ENCODE results near the gene IKZF2. TPM values are rescaled to one million over a fixed set of nuclear protein-coding genes. Genes with fewer than 3 reads are reported as not detected.

The IKZF2 gene
- total and polyA plus RNA-seq, 2 donors (not counting 3 experiments of a cell fraction or from before 2014, with no cell fraction given) = 0.08 to 0.46 TPM

DNA sequence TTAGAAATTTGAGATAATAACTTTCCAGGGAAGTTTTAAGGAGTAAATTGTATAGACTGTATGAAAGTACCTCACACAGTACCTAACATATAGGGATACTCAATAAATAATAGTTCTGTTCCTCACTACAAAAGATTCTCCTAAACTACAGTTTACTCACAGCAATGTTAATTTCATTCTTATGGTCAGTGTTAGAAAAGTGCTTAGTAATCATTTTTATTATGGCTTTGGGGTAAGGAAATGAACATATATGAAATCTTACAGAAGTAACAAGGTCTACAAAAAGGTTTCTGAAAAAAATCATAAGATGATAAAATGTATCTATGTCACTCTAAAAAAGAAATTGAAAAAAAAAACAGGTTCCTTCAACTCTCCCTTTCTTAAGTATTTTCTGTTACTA, 67.2 kb downstream of the IKZF2 start:
- Histone ChIP-seq H2AFZ (ENCODE audit: low read depth, low read length) (no peak overlapping the region), H3K79me2 (ENCODE audit: control insufficient read depth, insufficient read depth, low read length) (no peaks in the 10 kb centered on the region), H3K27me3 (ENCODE audit: control insufficient read depth in 2 of 2, insufficient read depth in 2 of 2, low read length in 2 of 2) (no peaks in the 10 kb centered on the region), H3K9me3 (replicated peaks; ENCODE audit: control insufficient read depth, insufficient read depth, low read length) (no peaks in the 10 kb centered on the region), H4K20me1 (replicated peaks; ENCODE audit: control insufficient read depth, extremely low read depth, insufficient read depth, low read length) (no peaks in the 10 kb centered on the region), H3K4me3 (replicated peaks in 1 of 3; ENCODE audit: insufficient read depth in 1 of 3, low read depth in 1 of 3, low read length in 3 of 3) (no peak overlapping the region), H3K9me1 (replicated peaks; ENCODE audit: control insufficient read depth, extremely low read depth, insufficient read depth, low read length) (no peaks in the 10 kb centered on the region), H3K4me2 (ENCODE audit: insufficient read depth, low read length) (no peak overlapping the region), H3K4me1 (ENCODE audit: control insufficient read depth, extremely low read depth, insufficient read depth, low read length) (no peaks in the 10 kb centered on the region), H3K27ac (ENCODE audit: insufficient read depth, low read depth, low read length) (no peak overlapping the region), H3K9ac (replicated peaks; ENCODE audit: extremely low read depth, insufficient read depth, low read length) (no peak overlapping the region), H3K36me3 (ENCODE audit: control insufficient read depth in 2 of 2, extremely low read depth in 1 of 2, insufficient read depth in 2 of 2, low read length in 2 of 2) (no peaks in the 10 kb centered on the region)
- no peak for FAIRE-seq
- dilution Hi-C loops (cut with MboI; ENCODE audit: extremely low pct_ligation_motif_present, low sequenced_read_pairs) = no loop called here
- ChIA-PET POLR2A (no interaction called here), CTCF (no interaction called here)
- no TSS peak for BruUV-seq (replicated peaks)
- TF ChIP-seq FOS (IDR thresholded peaks at IDR 0.05; ENCODE audit: borderline replicate concordance, insufficient read depth, low read length) (no peak), JUN (IDR thresholded peaks at IDR 0.05; ENCODE audit: borderline replicate concordance, insufficient read depth, insufficient read length, low read depth) (no peak), GATA2 (IDR thresholded peaks at IDR 0.05; ENCODE audit: insufficient read depth, insufficient read length, low read depth, low read length) (no peak), POLR2A (IDR thresholded peaks at IDR 0.05; ENCODE audit: low read depth, low read length) (no peak), POLR2AphosphoS5 (IDR thresholded peaks at IDR 0.05; ENCODE audit: insufficient read depth, low read depth, low read length) (no peak)
- TF ChIP-seq, protein P1, sequence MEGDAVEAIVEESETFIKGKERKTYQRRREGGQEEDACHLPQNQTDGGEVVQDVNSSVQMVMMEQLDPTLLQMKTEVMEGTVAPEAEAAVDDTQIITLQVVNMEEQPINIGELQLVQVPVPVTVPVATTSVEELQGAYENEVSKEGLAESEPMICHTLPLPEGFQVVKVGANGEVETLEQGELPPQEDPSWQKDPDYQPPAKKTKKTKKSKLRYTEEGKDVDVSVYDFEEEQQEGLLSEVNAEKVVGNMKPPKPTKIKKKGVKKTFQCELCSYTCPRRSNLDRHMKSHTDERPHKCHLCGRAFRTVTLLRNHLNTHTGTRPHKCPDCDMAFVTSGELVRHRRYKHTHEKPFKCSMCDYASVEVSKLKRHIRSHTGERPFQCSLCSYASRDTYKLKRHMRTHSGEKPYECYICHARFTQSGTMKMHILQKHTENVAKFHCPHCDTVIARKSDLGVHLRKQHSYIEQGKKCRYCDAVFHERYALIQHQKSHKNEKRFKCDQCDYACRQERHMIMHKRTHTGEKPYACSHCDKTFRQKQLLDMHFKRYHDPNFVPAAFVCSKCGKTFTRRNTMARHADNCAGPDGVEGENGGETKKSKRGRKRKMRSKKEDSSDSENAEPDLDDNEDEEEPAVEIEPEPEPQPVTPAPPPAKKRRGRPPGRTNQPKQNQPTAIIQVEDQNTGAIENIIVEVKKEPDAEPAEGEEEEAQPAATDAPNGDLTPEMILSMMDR (IDR thresholded peaks at IDR 0.05; ENCODE audit: extremely low read depth in 1 of 2, insufficient read depth in 1 of 2, low read depth in 1 of 2, low read length in 2 of 2) = no peak
- TF ChIP-seq, protein P2, sequence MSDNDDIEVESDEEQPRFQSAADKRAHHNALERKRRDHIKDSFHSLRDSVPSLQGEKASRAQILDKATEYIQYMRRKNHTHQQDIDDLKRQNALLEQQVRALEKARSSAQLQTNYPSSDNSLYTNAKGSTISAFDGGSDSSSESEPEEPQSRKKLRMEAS (IDR thresholded peaks at IDR 0.05; ENCODE audit: insufficient read depth, insufficient read length) = no peak
- intact Hi-C loops (cut with micrococcal nuclease) = no loop called here
- no peak for DNase-seq (ENCODE audit: low read depth, low spot score)

All from endothelial cell of umbilical vein (primary cell).